Esophagus muscularis mucosa (tissue), 4 donors: ENCODE measurements around the gene SMC4.

ENCODE experiments used
- EP300 ChIP-seq: sonication (generic); formaldehyde crosslinking; IDR thresholded peaks from one replicate; pipeline ENCODE4 v1.6.1; 2017; ENCODE audit warnings: antibody characterized with exemption
- POLR2A ChIP-seq: fragments of 450-650 bp; IDR thresholded peaks from one replicate; pipeline ENCODE4 v1.6.1; 2017; ENCODE audit warnings: antibody characterized with exemption, moderate library complexity, mild to moderate bottlenecking, low read depth
- POLR2AphosphoS5 ChIP-seq, 2 donors: sonication (generic); formaldehyde crosslinking; IDR thresholded peaks; one replicate each; pipeline ENCODE4 v1.6.1; 2017; ENCODE audit warnings: antibody characterized with exemption in 2 of 2
- TF ChIP-seq, protein P1 (sequence below), 3 experiments: fragments of 200-600 bp in 2 of 3; fragments of 450-650 bp in 1 of 3; sonication (generic) in 2 of 3; IDR thresholded peaks; one replicate each; pipeline ENCODE4 v1.5.1; 2017 to 2019; ENCODE audit warnings: antibody characterized with exemption in 3 of 3, mild to moderate bottlenecking in 2 of 3, moderate library complexity in 1 of 3

DNA sequence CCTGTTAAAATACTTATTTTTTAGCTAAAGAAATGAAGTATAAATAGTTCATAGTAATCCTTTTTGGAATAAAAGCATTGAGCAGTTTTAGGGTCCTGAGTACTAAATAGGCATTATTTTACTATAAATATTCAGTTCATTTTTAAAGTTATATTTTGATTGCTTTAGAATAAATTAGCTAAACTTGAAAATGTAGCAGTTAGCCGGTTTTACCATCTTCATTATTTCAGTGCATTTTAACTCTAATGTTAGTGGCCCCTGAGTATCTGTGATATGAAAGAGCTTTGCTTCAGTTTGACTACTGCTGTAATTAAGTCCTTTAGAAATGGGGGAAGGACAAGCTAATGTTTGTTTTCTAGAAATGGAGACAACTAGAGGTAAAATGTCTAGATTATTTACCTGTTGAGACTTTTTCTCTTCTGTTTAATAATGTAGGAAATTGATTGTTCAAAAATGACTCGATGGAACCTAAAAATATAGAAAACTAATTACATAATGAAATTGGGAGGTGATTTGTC, 3.6 kb downstream of the SMC4 start:
- TF ChIP-seq, protein P1, sequence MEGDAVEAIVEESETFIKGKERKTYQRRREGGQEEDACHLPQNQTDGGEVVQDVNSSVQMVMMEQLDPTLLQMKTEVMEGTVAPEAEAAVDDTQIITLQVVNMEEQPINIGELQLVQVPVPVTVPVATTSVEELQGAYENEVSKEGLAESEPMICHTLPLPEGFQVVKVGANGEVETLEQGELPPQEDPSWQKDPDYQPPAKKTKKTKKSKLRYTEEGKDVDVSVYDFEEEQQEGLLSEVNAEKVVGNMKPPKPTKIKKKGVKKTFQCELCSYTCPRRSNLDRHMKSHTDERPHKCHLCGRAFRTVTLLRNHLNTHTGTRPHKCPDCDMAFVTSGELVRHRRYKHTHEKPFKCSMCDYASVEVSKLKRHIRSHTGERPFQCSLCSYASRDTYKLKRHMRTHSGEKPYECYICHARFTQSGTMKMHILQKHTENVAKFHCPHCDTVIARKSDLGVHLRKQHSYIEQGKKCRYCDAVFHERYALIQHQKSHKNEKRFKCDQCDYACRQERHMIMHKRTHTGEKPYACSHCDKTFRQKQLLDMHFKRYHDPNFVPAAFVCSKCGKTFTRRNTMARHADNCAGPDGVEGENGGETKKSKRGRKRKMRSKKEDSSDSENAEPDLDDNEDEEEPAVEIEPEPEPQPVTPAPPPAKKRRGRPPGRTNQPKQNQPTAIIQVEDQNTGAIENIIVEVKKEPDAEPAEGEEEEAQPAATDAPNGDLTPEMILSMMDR (IDR thresholded peaks at IDR 0.05) = no peak
- TF ChIP-seq POLR2AphosphoS5 (IDR thresholded peaks at IDR 0.05) = no peak
- no peak for TF ChIP-seq EP300
- no peak for TF ChIP-seq POLR2A
